ENCODE data around the gene POLR1B.

- no peak for TF ChIP-seq TCF7 (IDR thresholded peaks at IDR 0.05; ENCODE audit: borderline replicate concordance)
- no peak for TF ChIP-seq SIN3A (IDR thresholded peaks at IDR 0.05; ENCODE audit: low read depth, low read length)
- TF ChIP-seq IRF3 (IDR thresholded peaks at IDR 0.05), result no peak
- TF ChIP-seq CTCF (IDR thresholded peaks at IDR 0.05 in 2 of 3, conservative IDR thresholded peaks at IDR 0.05 in 1 of 3; ENCODE audit: control insufficient read depth in 2 of 3, extremely low read depth in 1 of 3, insufficient read depth in 1 of 3, low read depth in 3 of 3, low read length in 3 of 3), result no peak
- no peak for TF ChIP-seq ESRRA (IDR thresholded peaks at IDR 0.05; ENCODE audit: low read length)
- no peak for TF ChIP-seq ZNF274 (IDR thresholded peaks at IDR 0.05; ENCODE audit: insufficient read depth, insufficient read length)
- TF ChIP-seq TBL1XR1 (IDR thresholded peaks at IDR 0.05; ENCODE audit: low read depth, low read length), result no peak
- no peak for TF ChIP-seq NR2F1 (conservative IDR thresholded peaks at IDR 0.05)
- TF ChIP-seq RBBP5 (conservative IDR thresholded peaks at IDR 0.05), result no peak
- TF ChIP-seq ZNF622 (IDR thresholded peaks at IDR 0.05), result no peak
- no peak for TF ChIP-seq USF2 (IDR thresholded peaks at IDR 0.05; ENCODE audit: borderline replicate concordance, low read depth, low read length)
- TF ChIP-seq YY1 (IDR thresholded peaks at IDR 0.05; ENCODE audit: low read depth, low read length), result no peak
- no peak for TF ChIP-seq EZH2 (IDR thresholded peaks at IDR 0.05; ENCODE audit: borderline replicate concordance, control insufficient read depth, low read depth, low read length)
- no peak for TF ChIP-seq REST (IDR thresholded peaks at IDR 0.05; ENCODE audit: low read depth, low read length)
These were observed 858 bp downstream of the POLR1B start for GRCh38 chr2:112542984-112543661.

Data from GM12878 (cell line).